ENCODE results near the gene ICA1L.
"Not testable (repeated sequence)": the region's sequence is repeated elsewhere in the genome, so short reads cannot be mapped to it uniquely, and the experiment has no call there.

The ICA1L gene

GRCh38 chr2:202909394-202910192, 38.0 kb upstream of the ICA1L start:
- no peak overlapping the region for H3K4me3 ChIP-seq (ENCODE audit: low read depth, low read length)
- TF ChIP-seq, protein P1, sequence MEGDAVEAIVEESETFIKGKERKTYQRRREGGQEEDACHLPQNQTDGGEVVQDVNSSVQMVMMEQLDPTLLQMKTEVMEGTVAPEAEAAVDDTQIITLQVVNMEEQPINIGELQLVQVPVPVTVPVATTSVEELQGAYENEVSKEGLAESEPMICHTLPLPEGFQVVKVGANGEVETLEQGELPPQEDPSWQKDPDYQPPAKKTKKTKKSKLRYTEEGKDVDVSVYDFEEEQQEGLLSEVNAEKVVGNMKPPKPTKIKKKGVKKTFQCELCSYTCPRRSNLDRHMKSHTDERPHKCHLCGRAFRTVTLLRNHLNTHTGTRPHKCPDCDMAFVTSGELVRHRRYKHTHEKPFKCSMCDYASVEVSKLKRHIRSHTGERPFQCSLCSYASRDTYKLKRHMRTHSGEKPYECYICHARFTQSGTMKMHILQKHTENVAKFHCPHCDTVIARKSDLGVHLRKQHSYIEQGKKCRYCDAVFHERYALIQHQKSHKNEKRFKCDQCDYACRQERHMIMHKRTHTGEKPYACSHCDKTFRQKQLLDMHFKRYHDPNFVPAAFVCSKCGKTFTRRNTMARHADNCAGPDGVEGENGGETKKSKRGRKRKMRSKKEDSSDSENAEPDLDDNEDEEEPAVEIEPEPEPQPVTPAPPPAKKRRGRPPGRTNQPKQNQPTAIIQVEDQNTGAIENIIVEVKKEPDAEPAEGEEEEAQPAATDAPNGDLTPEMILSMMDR (IDR thresholded peaks at IDR 0.05; ENCODE audit: borderline replicate concordance, insufficient read depth, low read depth, low read length), result no peak

GRCh38 chr2:202908186-202908585, 36.6 kb upstream of the ICA1L start:
- TF ChIP-seq, protein P1 (IDR thresholded peaks at IDR 0.05; ENCODE audit: borderline replicate concordance, insufficient read depth, low read depth, low read length), result no peak
- H3K4me3 ChIP-seq (ENCODE audit: low read depth, low read length), result no peak overlapping the region

DNA sequence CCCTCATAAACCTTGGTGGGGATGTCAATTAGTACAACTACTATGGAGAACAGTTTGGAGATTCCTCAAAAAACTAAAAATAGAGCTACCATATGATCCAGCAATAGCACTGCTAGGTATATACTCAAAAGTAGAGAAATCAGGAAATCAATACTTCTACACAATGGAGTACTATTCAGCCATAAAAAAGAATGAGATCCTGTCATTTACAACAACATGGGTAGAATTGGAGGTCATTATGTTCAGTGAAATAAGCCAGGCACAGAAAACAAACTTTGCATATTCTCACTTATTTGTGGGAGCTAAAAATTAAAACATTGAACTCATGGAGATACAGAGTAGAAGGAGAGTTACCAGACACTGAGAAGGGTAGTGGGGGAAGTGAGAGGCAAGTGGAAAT, 33.9 kb upstream of the ICA1L start:
- not testable (repeated sequence) for H3K4me3 ChIP-seq (ENCODE audit: low read depth, low read length)

GRCh38 chr2:202885190-202885589, 13.6 kb upstream of the ICA1L start:
- TF ChIP-seq, protein P1 (IDR thresholded peaks at IDR 0.05; ENCODE audit: borderline replicate concordance, insufficient read depth, low read depth, low read length), result no peak

DNA sequence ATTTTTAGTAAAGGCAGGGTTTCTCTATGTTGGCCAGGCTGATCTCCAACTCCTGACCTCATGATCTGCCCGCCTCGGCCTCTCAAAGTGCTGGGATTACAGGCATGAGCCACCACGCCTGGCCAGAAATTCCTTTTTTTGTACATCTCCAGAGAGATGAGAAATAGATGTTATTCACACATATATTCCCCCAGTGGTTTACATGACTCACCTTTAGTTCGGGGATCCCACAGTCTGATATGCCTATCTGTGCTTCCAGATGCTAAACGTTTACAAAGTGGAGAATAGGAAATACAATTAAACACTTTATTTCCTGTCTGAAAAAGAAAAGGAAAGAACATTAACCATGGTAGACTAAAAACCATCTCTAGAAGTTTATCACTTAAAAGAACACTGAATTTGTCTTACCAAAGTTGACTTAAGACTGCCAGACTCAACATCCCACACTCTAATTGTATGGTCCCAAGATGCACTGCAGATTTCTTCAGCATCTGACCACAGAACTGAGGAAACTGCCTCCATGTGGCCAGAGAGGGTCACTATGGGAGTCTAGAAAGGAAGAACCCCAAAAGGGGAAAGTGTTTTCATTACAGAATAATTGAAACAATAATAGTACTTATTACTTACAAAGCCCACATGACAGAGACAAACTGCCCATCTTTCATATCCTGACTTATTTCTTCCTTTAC, 12.6 kb upstream of the ICA1L start:
- TF ChIP-seq, protein P1 (IDR thresholded peaks at IDR 0.05; ENCODE audit: borderline replicate concordance, insufficient read depth, low read depth, low read length), result no peak
- no peak overlapping the region for H3K4me3 ChIP-seq (ENCODE audit: low read depth, low read length)

More at GRCh38 chr2:202885190-202885589, 13.6 kb upstream of the ICA1L start:
- no peak overlapping the region for H3K4me3 ChIP-seq (ENCODE audit: low read depth, low read length)

- TF ChIP-seq, protein P1 (IDR thresholded peaks at IDR 0.05; ENCODE audit: borderline replicate concordance, insufficient read depth, low read depth, low read length), result no peak
- no peak overlapping the region for H3K4me3 ChIP-seq (ENCODE audit: low read depth, low read length)
Observed at GRCh38 chr2:202881570-202881969, 10.0 kb upstream of the ICA1L start.

- no peak overlapping the region for H3K4me3 ChIP-seq (ENCODE audit: low read depth, low read length)
- TF ChIP-seq, protein P1 (IDR thresholded peaks at IDR 0.05; ENCODE audit: borderline replicate concordance, insufficient read depth, low read depth, low read length), result no peak
Observed at GRCh38 chr2:202877699-202878098, 6.1 kb upstream of the ICA1L start.

All from GM12875 (cell line).